Measurements from ENCODE around the gene GRAMD1B. TPM values are rescaled to one million over a fixed set of nuclear protein-coding genes. Genes with fewer than 3 reads are reported as not detected.

The GRAMD1B gene
- total and polyA plus RNA-seq, 2 experiments from 2014 or later: 9.0 to 20.4 TPM

GRCh38 chr11:123566852-123567251 lies 136.8 kb downstream of the GRAMD1B start:
- Histone ChIP-seq H3K4me2 (no peak overlapping the region), H3K9me2 (replicated peaks; ENCODE audit: insufficient read depth) (no peaks in the 10 kb centered on the region), H3K36me3 (replicated peaks; ENCODE audit: insufficient read depth, low read depth) (no peaks in the 10 kb centered on the region), H3K4me3 (no peak overlapping the region), H3K9me3 (ENCODE audit: low read depth) (no peaks in the 10 kb centered on the region), H3K4me1 (ENCODE audit: insufficient read depth) (peaks cover 1% of the 10 kb centered on the region), H3K79me2 (no peaks in the 10 kb centered on the region), H3K27ac (no peak overlapping the region), H3K27me3 (no peaks in the 10 kb centered on the region), H4K20me1 (ENCODE audit: insufficient read depth, poor library complexity, severe bottlenecking) (no peaks in the 10 kb centered on the region), H2AFZ (no peak overlapping the region)
- no peak for DNase-seq (ENCODE audit: low spot score)
- TF ChIP-seq CTCF (IDR thresholded peaks at IDR 0.05; ENCODE audit: poor library complexity): no peak
- TF ChIP-seq EZH2phosphoT487 (IDR thresholded peaks at IDR 0.05; ENCODE audit: low read depth, severe bottlenecking, unreplicated experiment): no peak
- no peak for TF ChIP-seq EZH2 (IDR thresholded peaks at IDR 0.05; ENCODE audit: borderline replicate concordance)
- WGBS (ENCODE audit: low lambda C conversion rate, missing lambda C conversion rate): 70% methylated on average over 4 of the region's 4 CpGs

- no peaks in the 10 kb centered on the region for H3K36me3 ChIP-seq (replicated peaks; ENCODE audit: insufficient read depth, low read depth)
- H3K9me2 ChIP-seq (replicated peaks; ENCODE audit: insufficient read depth): no peaks in the 10 kb centered on the region
- no peak overlapping the region for H3K4me3 ChIP-seq
- 89% methylated on average over 1 of the region's 1 CpG for WGBS (ENCODE audit: low lambda C conversion rate, missing lambda C conversion rate)
- no peaks in the 10 kb centered on the region for H3K4me1 ChIP-seq (ENCODE audit: insufficient read depth)
- H3K27me3 ChIP-seq: no peaks in the 10 kb centered on the region
- no peak overlapping the region for H3K4me2 ChIP-seq
- H2AFZ ChIP-seq: no peak overlapping the region
- no peaks in the 10 kb centered on the region for H4K20me1 ChIP-seq (ENCODE audit: insufficient read depth, poor library complexity, severe bottlenecking)
- no peaks in the 10 kb centered on the region for H3K9me3 ChIP-seq (ENCODE audit: low read depth)
- H3K79me2 ChIP-seq: no peaks in the 10 kb centered on the region
- no peak overlapping the region for H3K27ac ChIP-seq
- TF ChIP-seq EZH2 (IDR thresholded peaks at IDR 0.05; ENCODE audit: borderline replicate concordance) (no peak), EZH2phosphoT487 (IDR thresholded peaks at IDR 0.05; ENCODE audit: low read depth, severe bottlenecking, unreplicated experiment) (no peak), CTCF (IDR thresholded peaks at IDR 0.05; ENCODE audit: poor library complexity) (no peak)
- DNase-seq (ENCODE audit: low spot score): no peak
Measured at GRCh38 chr11:123567466-123567865, 137.4 kb downstream of the GRAMD1B start.

- Histone ChIP-seq H3K9me3 (ENCODE audit: low read depth) (no peaks in the 10 kb centered on the region), H3K27me3 (no peaks in the 10 kb centered on the region), H2AFZ (no peak overlapping the region), H3K9me2 (replicated peaks; ENCODE audit: insufficient read depth) (no peaks in the 10 kb centered on the region), H3K4me2 (no peak overlapping the region), H4K20me1 (ENCODE audit: insufficient read depth, poor library complexity, severe bottlenecking) (no peaks in the 10 kb centered on the region), H3K27ac (no peak overlapping the region), H3K4me1 (ENCODE audit: insufficient read depth) (no peaks in the 10 kb centered on the region), H3K4me3 (no peak overlapping the region), H3K79me2 (no peaks in the 10 kb centered on the region), H3K36me3 (replicated peaks; ENCODE audit: insufficient read depth, low read depth) (no peaks in the 10 kb centered on the region)
- no peak for TF ChIP-seq EZH2phosphoT487 (IDR thresholded peaks at IDR 0.05; ENCODE audit: low read depth, severe bottlenecking, unreplicated experiment)
- TF ChIP-seq EZH2 (IDR thresholded peaks at IDR 0.05; ENCODE audit: borderline replicate concordance): no peak
- TF ChIP-seq CTCF (IDR thresholded peaks at IDR 0.05; ENCODE audit: poor library complexity): no peak
- no peak for DNase-seq (ENCODE audit: low spot score)
- WGBS (ENCODE audit: low lambda C conversion rate, missing lambda C conversion rate): 75% methylated on average over 7 of the region's 7 CpGs
Measured at GRCh38 chr11:123568367-123568870, 138.3 kb downstream of the GRAMD1B start.

DNA sequence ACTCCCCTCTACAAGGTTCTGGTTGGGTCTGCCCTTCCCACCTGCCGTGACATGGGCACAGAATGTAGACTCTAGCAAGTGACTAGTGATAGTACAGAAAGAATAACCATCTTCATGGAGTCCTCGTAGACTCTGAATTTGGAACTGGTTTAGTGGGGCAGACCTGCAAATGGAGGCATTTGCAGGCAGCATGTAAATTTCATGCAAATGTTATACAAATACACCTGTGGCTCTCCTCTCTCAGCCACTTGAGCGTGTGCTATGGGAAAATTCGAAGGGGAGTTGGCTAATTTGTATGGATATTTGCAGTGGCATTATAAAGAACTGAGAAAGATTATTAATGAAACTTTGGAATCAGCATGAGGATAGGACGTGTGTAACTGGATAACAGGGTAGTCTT lies 139.3 kb downstream of the GRAMD1B start:
- H2AFZ ChIP-seq: no peak overlapping the region
- 89% methylated on average over 5 of the region's 5 CpGs for WGBS (ENCODE audit: low lambda C conversion rate, missing lambda C conversion rate)
- TF ChIP-seq CTCF (IDR thresholded peaks at IDR 0.05; ENCODE audit: poor library complexity) (no peak), EZH2 (IDR thresholded peaks at IDR 0.05; ENCODE audit: borderline replicate concordance) (no peak), EZH2phosphoT487 (IDR thresholded peaks at IDR 0.05; ENCODE audit: low read depth, severe bottlenecking, unreplicated experiment) (no peak)
- H3K9me3 ChIP-seq (ENCODE audit: low read depth): no peaks in the 10 kb centered on the region
- no peak overlapping the region for H3K27ac ChIP-seq
- DNase-seq (ENCODE audit: low spot score): no peak
- no peaks in the 10 kb centered on the region for H3K27me3 ChIP-seq
- no peaks in the 10 kb centered on the region for H3K4me1 ChIP-seq (ENCODE audit: insufficient read depth)
- H3K4me2 ChIP-seq: no peak overlapping the region
- H3K9me2 ChIP-seq (replicated peaks; ENCODE audit: insufficient read depth): no peaks in the 10 kb centered on the region
- no peaks in the 10 kb centered on the region for H4K20me1 ChIP-seq (ENCODE audit: insufficient read depth, poor library complexity, severe bottlenecking)
- H3K79me2 ChIP-seq: no peaks in the 10 kb centered on the region
- no peak overlapping the region for H3K4me3 ChIP-seq
- H3K36me3 ChIP-seq (replicated peaks; ENCODE audit: insufficient read depth, low read depth): no peaks in the 10 kb centered on the region
